K562 (cell line): ENCODE data around the gene HSD11B1L. TPM values are rescaled to one million over a fixed set of nuclear protein-coding genes. Genes with fewer than 3 reads are reported as not detected.
A peak's percentile ranks its signal among the peaks of the same experiment; 100 is the strongest.

Experiments used
- EGR1 ChIP-seq: fragments of 450-650 bp; conservative IDR thresholded peaks from 2 replicates; pipeline ENCODE4 v1.6.1; 2017; ENCODE audit warnings: mild to moderate bottlenecking
- HNRNPL ChIP-seq: fragments of 200-400 bp; formaldehyde crosslinking; IDR thresholded peaks from 2 replicates; pipeline ENCODE4 v1.6.1; 2017; ENCODE audit warnings: low read depth, mild to moderate bottlenecking, low read length
- KDM4B ChIP-seq, 2 experiments: fragments of 450-650 bp in 1 of 2; sonication (generic) in 1 of 2; IDR thresholded peaks; 2 replicates each; pipeline ENCODE4 v1.6.1; 2016 to 2017; ENCODE audit warnings: borderline replicate concordance in 2 of 2, antibody characterized with exemption in 1 of 2, low read depth in 1 of 2, mild to moderate bottlenecking in 1 of 2
- MYC ChIP-seq, 2 experiments: fragments of 250-450 bp in 1 of 2; sonication (Bioruptor Pico) in 1 of 2; IDR thresholded peaks; 2 replicates each; pipeline versions ENCODE4 v1.5.1 to v1.6.1; 2012 to 2021; ENCODE audit warnings: low read depth in 2 of 2, borderline replicate concordance in 1 of 2, improper control_type of control experiment in 1 of 2, low read length in 1 of 2, mild to moderate bottlenecking in 1 of 2, moderate library complexity in 1 of 2
- MYNN ChIP-seq, 2 experiments: sonication (generic); formaldehyde crosslinking in 1 of 2; IDR thresholded peaks; 2 replicates each; pipeline versions ENCODE4 v1.5.0 to v1.6.1; 2016 to 2020; ENCODE audit warnings: antibody characterized with exemption in 1 of 2, missing genetic modification reagents in 1 of 2
- NFYB ChIP-seq: IDR thresholded peaks from 2 replicates; pipeline ENCODE4 v1.6.1; 2011; ENCODE audit warnings: mild to moderate bottlenecking, moderate library complexity; ENCODE audit not compliant: insufficient read length; ENCODE audit errors: extremely low read depth
- RBFOX2 ChIP-seq: fragments of 200-400 bp; formaldehyde crosslinking; IDR thresholded peaks from 2 replicates; pipeline ENCODE4 v1.6.1; 2017; ENCODE audit warnings: low read depth, mild to moderate bottlenecking, low read length, moderate library complexity
- RBM15 ChIP-seq: fragments of 200-400 bp; formaldehyde crosslinking; IDR thresholded peaks from 2 replicates; pipeline ENCODE4 v1.6.1; 2018; ENCODE audit warnings: mild to moderate bottlenecking, low read length, moderate library complexity; ENCODE audit not compliant: insufficient read depth
- SMC3 ChIP-seq: conservative IDR thresholded peaks from 2 replicates; pipeline ENCODE4 v1.6.1; 2011; ENCODE audit warnings: low read depth, low read length, improper control_type of control experiment; ENCODE audit not compliant: insufficient read depth
- SPI1 ChIP-seq: IDR thresholded peaks from 2 replicates; pipeline ENCODE4 v1.6.1; 2011; ENCODE audit warnings: low read depth, low read length, control low read depth, borderline replicate concordance
- STAG1 ChIP-seq: sonication (generic); formaldehyde crosslinking; IDR thresholded peaks from 2 replicates; pipeline ENCODE4 v1.5.0; 2020; ENCODE audit warnings: missing genetic modification reagents, borderline replicate concordance
- TGIF2 ChIP-seq: sonication (generic); formaldehyde crosslinking; IDR thresholded peaks from 2 replicates; pipeline ENCODE4 v1.8.1; 2022; ENCODE audit warnings: mild to moderate bottlenecking, missing genetic modification reagents, moderate library complexity
- TOE1 ChIP-seq, 2 experiments: fragments of 450-650 bp in 1 of 2; sonication (generic) in 1 of 2; formaldehyde crosslinking in 1 of 2; IDR thresholded peaks; 2 replicates each; pipeline versions ENCODE4 v1.7.1 to v1.8.0; 2016 to 2022; ENCODE audit warnings: borderline replicate concordance in 2 of 2, mild to moderate bottlenecking in 2 of 2, antibody characterized with exemption in 1 of 2, inconsistent platforms in 1 of 2, low read depth in 1 of 2, missing genetic modification reagents in 1 of 2, moderate library complexity in 1 of 2
- YY1 ChIP-seq, 3 experiments: IDR thresholded peaks; 2 replicates each; pipeline ENCODE4 v1.6.1; 2011; ENCODE audit warnings: low read length in 2 of 3, mild to moderate bottlenecking in 2 of 3, moderate library complexity in 2 of 3, borderline replicate concordance in 1 of 3, control low read depth in 1 of 3, low read depth in 1 of 3; ENCODE audit not compliant: insufficient read depth in 3 of 3, insufficient replicate concordance in 2 of 3, control insufficient read depth in 1 of 3, insufficient read length in 1 of 3; ENCODE audit errors: extremely low read depth in 1 of 3
- ZNF134 ChIP-seq: fragments of 250-450 bp; sonication (Bioruptor Pico); conservative IDR thresholded peaks from 2 replicates; pipeline ENCODE4 v1.4.0; 2020
- ZNF23 ChIP-seq: fragments of 250-450 bp; sonication (Bioruptor Pico); IDR thresholded peaks from 2 replicates; pipeline ENCODE4 v1.4.0; 2020; ENCODE audit warnings: mild to moderate bottlenecking
- ZNF347 ChIP-seq: fragments of 450-650 bp; formaldehyde crosslinking; IDR thresholded peaks from 2 replicates; pipeline ENCODE4 v1.4.0; 2020; ENCODE audit warnings: low read depth, mild to moderate bottlenecking, moderate library complexity
- ZNF668 ChIP-seq: fragments of 250-450 bp; sonication (Bioruptor Pico); IDR thresholded peaks from 2 replicates; pipeline ENCODE4 v1.8.0; 2022; ENCODE audit warnings: mild to moderate bottlenecking, inconsistent platforms
- polyA plus RNA-seq, 8 experiments: library from polyadenylated mRNA; depleted of rRNA in 4 of 8; stranded (reverse) in 5 of 8; unstranded in 3 of 8; fragments of >200 nt; fragmentation: Nextera tagmentation in 2 of 8; fragmentation: Illumina TruSeq in 1 of 8; extraction: Ambion mirVana in 2 of 8; extraction: Trizol in 1 of 8; gene quantifications; 2 replicates each; pipeline versions ENCODE4 v1.2.1 to v1.2.3, GENCODE V29; 2011 to 2014; ENCODE audit warnings: inconsistent platforms in 1 of 8, missing spikeins in 1 of 8
- total RNA-seq, 7 experiments: library from RNA; depleted of rRNA in 6 of 7; stranded (reverse); fragments of >200 nt in 6 of 7; fragmentation: Illumina TruSeq in 2 of 7; extraction: Trizol in 2 of 7; gene quantifications; 2 replicates each; pipeline versions ENCODE4 v1.2.1 to v1.2.3, GENCODE V29; 2011 to 2021; ENCODE audit warnings: low replicate concordance in 1 of 7
- TF ChIP-seq, protein P1 (sequence below): fragments of 250-450 bp; sonication (Bioruptor Pico); IDR thresholded peaks from 2 replicates; pipeline ENCODE4 v1.8.0; 2021; ENCODE audit warnings: borderline replicate concordance, mild to moderate bottlenecking, moderate library complexity; ENCODE audit not compliant: poor library complexity, severe bottlenecking
- TF ChIP-seq, protein P2 (sequence below): fragments of 450-650 bp; IDR thresholded peaks from 2 replicates; pipeline ENCODE4 v1.6.1; 2016
- TF ChIP-seq, protein P3 (sequence below): fragments of 250-450 bp; sonication (Bioruptor Pico); IDR thresholded peaks from 2 replicates; pipeline ENCODE4 v1.5.0; 2020; ENCODE audit warnings: mild to moderate bottlenecking

The HSD11B1L gene
- total and polyA plus RNA-seq, 9 of the 15 experiments (the other 6 are each of a cell fraction or from before 2014, with no cell fraction given) = 0.31 to 7.7 (median 2.3) TPM

DNA sequence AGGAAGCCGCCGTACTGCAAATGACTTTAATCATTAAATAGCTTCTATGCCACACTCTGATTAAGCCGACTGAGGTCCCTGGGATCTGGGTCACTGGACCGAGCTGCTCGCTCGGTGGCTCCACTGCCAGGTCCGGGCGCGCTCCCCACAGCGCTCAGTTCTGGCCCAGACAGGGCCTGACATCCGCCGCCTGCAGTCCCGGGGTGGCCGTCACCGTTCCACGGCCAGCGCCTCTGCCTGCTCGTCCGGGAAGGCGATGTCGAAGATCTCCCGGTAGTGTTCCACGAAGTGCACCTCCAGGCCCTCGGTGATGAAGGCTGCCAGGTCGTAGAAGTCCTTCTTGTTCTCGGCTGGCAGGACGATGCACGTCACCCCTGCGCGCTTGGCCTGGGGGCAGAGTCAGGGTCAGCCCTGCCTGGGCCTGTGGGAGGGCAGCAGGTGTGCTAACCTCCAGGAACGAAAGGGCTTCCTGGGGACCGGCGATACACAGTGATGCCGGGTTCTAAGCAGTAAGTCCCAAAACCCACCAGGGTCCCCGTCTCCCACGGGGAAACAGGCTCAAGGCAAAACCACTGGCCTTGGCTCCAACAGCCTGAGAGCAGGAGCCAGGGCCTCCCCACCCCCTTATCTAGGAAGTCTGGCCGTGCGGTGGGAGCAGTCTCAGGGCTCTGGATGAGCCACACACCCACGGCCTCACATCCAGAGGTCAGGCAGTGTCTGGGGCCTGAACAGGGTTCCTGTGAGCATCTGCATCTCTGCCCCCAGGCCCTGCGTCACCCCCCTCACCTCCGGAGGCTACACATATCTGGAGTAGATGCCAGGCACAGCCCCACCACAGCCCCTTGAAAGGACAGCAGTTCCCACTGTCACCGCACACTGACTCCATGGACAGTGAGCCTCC, 11.2 kb downstream of the HSD11B1L start (continued):
- TF ChIP-seq RBFOX2 = peak; percentile 89
- peak; percentile 56; the same call in 1 of the 2 replicates for TF ChIP-seq ZNF134
- no peak for TF ChIP-seq YY1 (IDR thresholded peaks at IDR 0.05; ENCODE audit: borderline replicate concordance in 1 of 3, control insufficient read depth in 1 of 3, extremely low read depth in 1 of 3, insufficient read depth in 3 of 3, insufficient read length in 1 of 3, insufficient replicate concordance in 2 of 3, low read depth in 1 of 3, low read length in 2 of 3)
- peak; percentile 53 for TF ChIP-seq EGR1
- no peak for TF ChIP-seq SPI1
- no peak for TF ChIP-seq RBM15
- no peak for TF ChIP-seq STAG1 (CRISPR knock-in tag)
- TF ChIP-seq MYNN (IDR thresholded peaks at IDR 0.05) = peak; percentile 28; the same call in 1 of the 2 replicates
- TF ChIP-seq MYNN (CRISPR knock-in tag; IDR thresholded peaks at IDR 0.05) = no peak
- TF ChIP-seq KDM4B (IDR thresholded peaks at IDR 0.05; ENCODE audit: borderline replicate concordance in 2 of 2, low read depth in 1 of 2) = 0 out of 4 replicates have a peak, but pooled peaks of 1 of the 2 experiments have one; percentile 10
- no peak for TF ChIP-seq ZNF347
- TF ChIP-seq, protein P1, sequence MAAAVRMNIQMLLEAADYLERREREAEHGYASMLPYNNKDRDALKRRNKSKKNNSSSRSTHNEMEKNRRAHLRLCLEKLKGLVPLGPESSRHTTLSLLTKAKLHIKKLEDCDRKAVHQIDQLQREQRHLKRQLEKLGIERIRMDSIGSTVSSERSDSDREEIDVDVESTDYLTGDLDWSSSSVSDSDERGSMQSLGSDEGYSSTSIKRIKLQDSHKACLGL (CRISPR knock-in tag) = no peak
- TF ChIP-seq MYC (IDR thresholded peaks at IDR 0.05; ENCODE audit: low read depth, low read length) = no peak
- peak; percentile 69; the same call in 1 of the 2 replicates for TF ChIP-seq MYC (CRISPR knock-in tag; IDR thresholded peaks at IDR 0.05; ENCODE audit: borderline replicate concordance, low read depth)
- TF ChIP-seq HNRNPL = peak; percentile 62; the same call in 1 of the 2 replicates
- no peak for TF ChIP-seq TOE1 (IDR thresholded peaks at IDR 0.05; ENCODE audit: borderline replicate concordance)
- 0 out of 2 replicates have a peak, but pooled peaks have one; percentile 29 for TF ChIP-seq TOE1 (CRISPR knock-in tag; IDR thresholded peaks at IDR 0.05; ENCODE audit: borderline replicate concordance, low read depth)
- no peak for TF ChIP-seq SMC3
- no peak for TF ChIP-seq NFYB
- TF ChIP-seq ZNF668 (CRISPR knock-in tag) = no peak
- TF ChIP-seq, protein P2, sequence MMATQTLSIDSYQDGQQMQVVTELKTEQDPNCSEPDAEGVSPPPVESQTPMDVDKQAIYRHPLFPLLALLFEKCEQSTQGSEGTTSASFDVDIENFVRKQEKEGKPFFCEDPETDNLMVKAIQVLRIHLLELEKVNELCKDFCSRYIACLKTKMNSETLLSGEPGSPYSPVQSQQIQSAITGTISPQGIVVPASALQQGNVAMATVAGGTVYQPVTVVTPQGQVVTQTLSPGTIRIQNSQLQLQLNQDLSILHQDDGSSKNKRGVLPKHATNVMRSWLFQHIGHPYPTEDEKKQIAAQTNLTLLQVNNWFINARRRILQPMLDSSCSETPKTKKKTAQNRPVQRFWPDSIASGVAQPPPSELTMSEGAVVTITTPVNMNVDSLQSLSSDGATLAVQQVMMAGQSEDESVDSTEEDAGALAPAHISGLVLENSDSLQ = 0 out of 2 replicates have a peak, but pooled peaks have one; percentile 4
- TF ChIP-seq, protein P3, sequence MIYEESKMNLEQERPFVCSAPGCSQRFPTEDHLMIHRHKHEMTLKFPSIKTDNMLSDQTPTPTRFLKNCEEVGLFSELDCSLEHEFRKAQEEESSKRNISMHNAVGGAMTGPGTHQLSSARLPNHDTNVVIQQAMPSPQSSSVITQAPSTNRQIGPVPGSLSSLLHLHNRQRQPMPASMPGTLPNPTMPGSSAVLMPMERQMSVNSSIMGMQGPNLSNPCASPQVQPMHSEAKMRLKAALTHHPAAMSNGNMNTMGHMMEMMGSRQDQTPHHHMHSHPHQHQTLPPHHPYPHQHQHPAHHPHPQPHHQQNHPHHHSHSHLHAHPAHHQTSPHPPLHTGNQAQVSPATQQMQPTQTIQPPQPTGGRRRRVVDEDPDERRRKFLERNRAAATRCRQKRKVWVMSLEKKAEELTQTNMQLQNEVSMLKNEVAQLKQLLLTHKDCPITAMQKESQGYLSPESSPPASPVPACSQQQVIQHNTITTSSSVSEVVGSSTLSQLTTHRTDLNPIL (CRISPR knock-in tag) = no peak
- TF ChIP-seq TGIF2 (CRISPR knock-in tag) = no peak; the same call in 1 of the 2 replicates
- no peak for TF ChIP-seq ZNF23 (CRISPR knock-in tag)
